Right lobe of liver (tissue), 6 donors: Measurements from ENCODE around the gene FEM1B. TPM values are rescaled to one million over a fixed set of nuclear protein-coding genes. Genes with fewer than 3 reads are reported as not detected.
"Not testable (repeated sequence)": the region's sequence is repeated elsewhere in the genome, so short reads cannot be mapped to it uniquely, and the experiment has no call there.

ENCODE experiments used
- ATAC-seq, 4 donors: fragments of 200-7000 bp; cut with Tn5 transposase; one replicate each; pipeline ENCODE4 v1.9.1; 2020; ENCODE audit warnings: mild to moderate bottlenecking in 4 of 4, moderate library complexity in 4 of 4
- DNase-seq, 3 donors: peaks; one replicate each; pipeline ENCODE4 v3.0.0-alpha.2; 2020
- H3K27ac ChIP-seq, 3 donors: fragments of 200-600 bp; one replicate each; pipeline ENCODE4 v1.8.0; 2022
- H3K27me3 ChIP-seq, 2 donors: fragments of 200-600 bp; one replicate each; pipeline ENCODE4 v1.8.0; 2022
- H3K36me3 ChIP-seq, 4 donors: fragments of 200-600 bp; sonication (generic) in 1 of 4; one replicate each; pipeline versions ENCODE4 v1.5.1 to v1.8.0; 2017 to 2022; ENCODE audit warnings: control low read depth in 1 of 4
- H3K4me1 ChIP-seq, 4 donors: fragments of 200-600 bp; sonication (generic) in 1 of 4; one replicate each; pipeline versions ENCODE4 v1.5.1 to v1.8.0; 2017 to 2022; ENCODE audit warnings: control low read depth in 1 of 4
- H3K4me3 ChIP-seq, 3 donors: fragments of 200-600 bp; one replicate each; pipeline ENCODE4 v1.8.0; 2022
- H3K9me3 ChIP-seq, 4 donors: fragments of 200-600 bp; sonication (generic) in 1 of 4; one replicate each; pipeline versions ENCODE4 v1.5.1 to v1.8.0; 2017 to 2022; ENCODE audit warnings: control low read depth in 1 of 4
- CTCF ChIP-seq, 4 donors: fragments of 200-600 bp in 3 of 4; fragments of 450-650 bp in 1 of 4; IDR thresholded peaks; one replicate each; pipeline versions ENCODE4 v1.5.1 to v1.8.0; 2016 to 2022; ENCODE audit warnings: antibody characterized with exemption in 4 of 4, mild to moderate bottlenecking in 2 of 4
- POLR2A ChIP-seq: fragments of 450-650 bp; IDR thresholded peaks from one replicate; pipeline ENCODE4 v1.6.1; 2017; ENCODE audit warnings: antibody characterized with exemption, mild to moderate bottlenecking
- WGBS: methylation state at CpG from one replicate; pipeline ENCODE4 v1.1.6; 2018; ENCODE audit warnings: low coverage, low lambda C conversion rate; ENCODE audit not compliant: insufficient coverage; ENCODE audit errors: missing lambda C conversion rate; 5-methylcytosine and 5-hydroxymethylcytosine counted together
- intact Hi-C, 2 donors: fragments of 100-400 bp; cut with DNase I; formaldehyde crosslinking; loops; one replicate each; pipeline versions ENCODE4 v1.11.2 to v1.14.1; 2022
- total RNA-seq, 6 experiments: library from RNA; depleted of rRNA in 2 of 6; stranded (reverse); fragments of >200 nt in 2 of 6; fragmentation: NEBNext Ultra II Directional in 3 of 6; extraction: Animal tissue kit (Norgen Biotek cat#: 25700) in 3 of 6; gene quantifications; one replicate each; pipeline versions ENCODE4 v1.1.0 to v1.2.4, GENCODE V29; 2016 to 2023
- donor health status: DM: no; HTN: yes; CAD: no.
- donor health status: DM: no; HTN: no; CAD: no.
- donor health status: DM: no; HTN: no; CAD: no.
- donor health status: DM: no; HTN: yes; CAD: no.
- donor health status: DM: no; HTN: yes; CAD: no.

The FEM1B gene
- total RNA-seq, 6 experiments from 2014 or later: 17.7 to 28.3 (median 23.1) TPM

GRCh38 chr15:68234060-68234459 is 43.5 kb upstream of the FEM1B start:
- no peaks in the 10 kb centered on the region for H3K9me3 ChIP-seq
- H3K36me3 ChIP-seq: no peaks in the 10 kb centered on the region
- no peak overlapping the region for H3K4me3 ChIP-seq
- peaks cover 0 to 17% (median 4%) of the 10 kb centered on the region in 4 donors for H3K4me1 ChIP-seq
- H3K27me3 ChIP-seq: no peaks in the 10 kb centered on the region
- ATAC-seq (no peak), DNase-seq (no peak)
- WGBS: 43% methylated on average over 3 of the region's 6 CpGs
- intact Hi-C loops: no loop called here
- no peak overlapping the region for H3K27ac ChIP-seq
- no peak for TF ChIP-seq POLR2A
- TF ChIP-seq CTCF (IDR thresholded peaks at IDR 0.05): no peak

- peaks cover 0 to 17% (median 4%) of the 10 kb centered on the region in 4 donors for H3K4me1 ChIP-seq
- intact Hi-C loops, ATAC-seq, DNase-seq, H3K4me3 ChIP-seq, H3K9me3 ChIP-seq, H3K36me3 ChIP-seq, H3K27me3 ChIP-seq, H3K27ac ChIP-seq: not testable (repeated sequence)
- WGBS: 94% methylated on average over 8 of the region's 9 CpGs
Observed at GRCh38 chr15:68234520-68234919, 43.0 kb upstream of the FEM1B start.

- no peak for DNase-seq
- peaks cover 0 to 16% (median 4%) of the 10 kb centered on the region in 4 donors for H3K4me1 ChIP-seq
- ATAC-seq: no peak
- no peaks in the 10 kb centered on the region for H3K27me3 ChIP-seq
- H3K36me3 ChIP-seq: no peaks in the 10 kb centered on the region
- no peaks in the 10 kb centered on the region for H3K9me3 ChIP-seq
- H3K27ac ChIP-seq: no peak overlapping the region
- intact Hi-C loops: no loop called here
- 79% methylated on average over 3 of the region's 4 CpGs for WGBS
- TF ChIP-seq POLR2A (no peak), CTCF (IDR thresholded peaks at IDR 0.05) (no peak)
- no peak overlapping the region for H3K4me3 ChIP-seq
Observed at GRCh38 chr15:68235022-68235421, 42.5 kb upstream of the FEM1B start.

GRCh38 chr15:68239025-68239424 is 38.5 kb upstream of the FEM1B start:
- intact Hi-C loops: no loop called here
- Histone ChIP-seq H3K27ac (no peak overlapping the region), H3K36me3 (no peaks in the 10 kb centered on the region), H3K9me3 (no peaks in the 10 kb centered on the region), H3K27me3 (no peaks in the 10 kb centered on the region), H3K4me3 (no peak overlapping the region), H3K4me1 (no peaks in the 10 kb centered on the region)
- TF ChIP-seq POLR2A (no peak), CTCF (IDR thresholded peaks at IDR 0.05) (no peak)
- DNase-seq (no peak), ATAC-seq (no peak)

- no peaks in the 10 kb centered on the region for H3K9me3 ChIP-seq
- DNase-seq (no peak), ATAC-seq (no peak)
- 69% methylated on average over 3 of the region's 5 CpGs for WGBS
- H3K27me3 ChIP-seq: no peaks in the 10 kb centered on the region
- H3K4me3 ChIP-seq: no peak overlapping the region
- intact Hi-C loops: loop anchor here in 1 of 2 donors (10.0 kb wide), 1 partner anchor 143 kb away; no protein-coding TSS in a partner anchor
- no peaks in the 10 kb centered on the region for H3K36me3 ChIP-seq
- TF ChIP-seq POLR2A: no peak
- no peak for TF ChIP-seq CTCF (IDR thresholded peaks at IDR 0.05)
- H3K27ac ChIP-seq: no peak overlapping the region
- H3K4me1 ChIP-seq: no peaks in the 10 kb centered on the region
Observed at GRCh38 chr15:68241088-68241935, 36.2 kb upstream of the FEM1B start.
